ENCODE data around the gene HDAC9.
"Not testable (repeated sequence)": the region's sequence is repeated elsewhere in the genome, so short reads cannot be mapped to it uniquely, and the experiment has no call there.

Gene HDAC9

DNA sequence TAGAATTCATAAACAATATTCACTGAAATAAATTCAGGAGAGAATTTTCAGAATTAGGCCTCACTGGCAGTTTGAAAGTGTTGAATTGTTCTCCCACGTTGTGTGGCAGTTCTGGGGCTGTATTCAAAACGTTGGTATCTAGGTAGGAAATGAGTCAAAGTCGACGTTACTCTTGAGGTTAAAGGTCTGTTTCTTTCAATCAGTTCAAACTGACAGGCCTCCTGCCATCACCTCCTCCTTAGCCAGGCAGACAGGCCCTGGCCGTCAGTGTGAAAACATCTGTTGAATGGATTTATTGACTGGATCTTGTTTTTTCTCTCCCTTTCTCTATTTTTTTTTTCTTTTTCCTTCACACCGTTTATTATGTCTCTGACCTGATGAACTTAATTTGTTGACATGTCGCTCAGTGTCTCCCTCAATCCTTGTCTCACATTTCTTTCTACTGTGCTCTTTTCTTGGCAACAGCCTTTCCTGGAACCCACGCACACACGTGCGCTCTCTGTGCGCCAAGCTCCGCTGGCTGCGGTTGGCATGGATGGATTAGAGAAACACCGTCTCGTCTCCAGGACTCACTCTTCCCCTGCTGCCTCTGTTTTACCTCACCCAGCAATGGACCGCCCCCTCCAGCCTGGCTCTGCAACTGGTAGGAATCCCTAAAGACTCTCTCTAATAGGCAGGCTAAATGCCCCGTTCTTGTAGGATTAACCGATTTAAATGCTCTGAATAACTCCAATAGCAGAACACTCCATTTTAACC lies 231.7 kb downstream of the HDAC9 start:
- DNase-seq (ENCODE audit: low read depth): no peak

- not testable (repeated sequence) for DNase-seq (ENCODE audit: low read depth)
These were observed 240.5 kb downstream of the HDAC9 start for GRCh38 chr7:18736012-18736411.

- DNase-seq (ENCODE audit: low read depth): no peak
These were observed 245.0 kb downstream of the HDAC9 start for GRCh38 chr7:18740579-18740988.

- no peak for DNase-seq (ENCODE audit: low read depth)
These were observed 258.5 kb downstream of the HDAC9 start for GRCh38 chr7:18753972-18754610.

DNA sequence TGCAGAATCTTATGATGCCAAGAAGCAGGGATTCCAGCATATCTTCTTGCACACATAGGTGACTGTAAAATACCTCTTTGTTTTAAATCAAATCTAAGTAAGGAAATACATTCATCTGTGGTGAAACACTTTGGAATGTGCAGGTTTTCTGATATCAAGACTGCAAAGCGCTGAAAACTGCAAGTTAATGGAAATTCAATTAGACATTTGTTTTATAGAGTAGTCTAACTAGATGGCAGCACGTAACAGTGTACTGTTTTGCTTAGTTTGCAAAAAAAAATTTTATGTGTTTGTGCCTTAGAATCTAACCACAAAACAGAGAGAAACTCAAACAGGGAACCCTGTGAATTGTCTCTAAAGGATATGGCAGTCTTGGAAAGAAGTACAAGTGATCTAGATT lies 259.2 kb downstream of the HDAC9 start:
- DNase-seq (ENCODE audit: low read depth): no peak

DNA sequence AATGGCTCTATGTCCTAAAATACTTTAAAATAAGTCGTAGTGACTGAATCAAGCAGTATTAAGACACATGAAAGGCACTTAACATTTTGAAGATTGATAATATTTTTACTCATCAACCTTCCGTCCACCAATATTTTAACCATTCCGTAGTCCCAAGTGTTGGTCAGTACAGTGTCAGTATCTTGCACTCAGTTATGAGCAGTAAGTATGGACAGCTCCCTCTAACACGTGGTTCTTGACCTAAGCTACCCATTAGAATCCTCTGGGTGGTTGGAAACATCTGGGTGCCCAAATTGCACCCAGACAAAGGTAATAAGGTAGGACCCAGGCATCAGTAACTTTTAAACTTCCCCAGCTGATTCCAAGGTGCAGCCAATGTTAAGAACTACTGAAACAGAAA lies 260.2 kb downstream of the HDAC9 start:
- no peak for DNase-seq (ENCODE audit: low read depth)

GRCh38 chr7:18756378-18757050 lies 261.0 kb downstream of the HDAC9 start:
- DNase-seq (ENCODE audit: low read depth): no peak

DNA sequence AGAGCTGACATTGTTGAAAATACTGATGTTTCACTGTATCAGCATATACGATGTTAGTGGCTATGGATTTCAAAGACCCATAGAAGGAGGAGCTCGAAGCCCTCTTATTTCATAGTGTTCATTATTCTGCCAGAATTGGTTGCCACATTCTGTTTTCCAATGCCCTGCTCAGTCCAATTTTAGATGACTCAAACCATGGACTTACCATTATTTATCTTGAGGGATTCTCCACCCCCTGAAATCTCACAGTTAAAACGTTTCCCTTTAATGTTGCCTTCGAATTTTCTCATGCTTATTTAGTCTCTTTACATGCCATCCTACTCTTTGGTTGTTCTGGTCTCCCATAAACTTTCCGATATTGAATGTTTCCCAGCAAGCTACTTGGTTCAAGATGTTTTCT lies 264.5 kb downstream of the HDAC9 start:
- DNase-seq (ENCODE audit: low read depth): no peak

DNA sequence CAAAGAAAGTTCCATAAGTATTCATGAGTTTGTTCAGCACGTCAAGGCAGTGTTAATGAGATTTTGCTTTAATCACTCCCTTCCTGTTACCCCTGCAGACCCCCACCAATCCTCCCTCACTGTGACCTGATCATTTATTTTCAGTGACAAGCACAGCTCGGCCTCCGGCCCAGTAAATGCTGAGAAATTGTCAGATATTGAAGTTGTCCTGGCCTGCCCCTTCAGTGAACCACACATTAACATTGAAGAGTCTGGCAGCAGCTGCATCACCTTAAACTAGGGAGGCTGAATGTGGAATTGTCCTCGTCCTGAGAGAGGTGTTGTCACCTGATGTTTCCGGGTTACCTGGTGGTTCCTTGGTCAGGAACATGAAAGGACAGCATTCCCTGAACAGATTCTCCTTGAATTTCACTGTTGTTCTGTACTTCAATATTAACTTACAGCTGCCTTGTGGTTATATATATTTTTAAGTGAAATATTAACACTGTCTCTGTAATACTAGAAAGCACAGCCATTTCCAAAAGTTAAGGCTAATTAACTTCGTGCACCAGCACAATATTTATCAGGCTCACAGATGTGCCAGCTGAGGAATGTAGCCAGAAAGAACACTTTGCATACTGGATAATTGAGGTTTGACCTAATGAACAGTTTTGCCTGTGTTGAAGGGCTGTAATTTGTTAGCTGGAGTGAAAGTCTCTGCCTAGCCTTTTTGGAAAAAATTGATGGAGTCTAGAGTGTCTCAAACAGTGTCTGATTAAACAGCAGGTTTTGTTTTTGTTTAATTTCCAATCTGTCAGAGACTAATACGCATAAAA lies 265.3 kb downstream of the HDAC9 start:
- no peak for DNase-seq (ENCODE audit: low read depth)

- DNase-seq (ENCODE audit: low read depth): no peak
These were observed 266.6 kb downstream of the HDAC9 start for GRCh38 chr7:18762189-18762588.

- DNase-seq (ENCODE audit: low read depth): no peak
These were observed 272.7 kb downstream of the HDAC9 start for GRCh38 chr7:18768256-18768655.

DNA sequence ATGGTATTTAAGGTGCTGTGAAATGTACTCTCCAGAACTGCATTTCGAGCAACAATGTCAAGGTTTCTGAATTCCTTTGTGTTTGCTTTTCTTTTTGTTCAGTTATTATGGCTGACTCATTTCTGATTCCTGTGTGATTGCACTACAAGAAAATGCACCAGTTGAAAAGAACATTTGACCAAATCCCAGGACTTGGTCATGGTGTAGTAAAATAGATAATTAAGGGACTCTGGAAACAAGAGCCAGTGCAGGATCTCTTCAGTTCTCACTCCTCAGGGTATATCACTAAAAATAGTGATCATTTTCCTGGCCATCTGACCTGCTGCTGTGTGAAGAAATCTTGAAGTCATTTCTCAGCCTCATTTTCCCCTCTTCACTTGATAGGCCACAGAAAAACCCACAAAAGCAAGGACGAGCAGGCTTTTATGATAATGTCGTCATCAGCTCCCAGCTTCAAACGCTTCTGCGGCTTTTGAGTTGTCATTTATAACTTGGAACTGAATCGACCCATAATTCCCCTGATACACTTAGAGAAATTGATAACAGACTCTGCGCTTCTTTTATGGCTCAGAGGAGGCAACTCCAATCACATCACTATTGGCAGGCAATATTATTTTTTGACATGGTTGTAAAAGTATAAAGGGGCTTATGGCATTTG lies 274.7 kb downstream of the HDAC9 start:
- no peak for DNase-seq (ENCODE audit: low read depth)

- DNase-seq (ENCODE audit: low read depth): no peak
These were observed 275.3 kb downstream of the HDAC9 start for GRCh38 chr7:18770822-18771221.

DNA sequence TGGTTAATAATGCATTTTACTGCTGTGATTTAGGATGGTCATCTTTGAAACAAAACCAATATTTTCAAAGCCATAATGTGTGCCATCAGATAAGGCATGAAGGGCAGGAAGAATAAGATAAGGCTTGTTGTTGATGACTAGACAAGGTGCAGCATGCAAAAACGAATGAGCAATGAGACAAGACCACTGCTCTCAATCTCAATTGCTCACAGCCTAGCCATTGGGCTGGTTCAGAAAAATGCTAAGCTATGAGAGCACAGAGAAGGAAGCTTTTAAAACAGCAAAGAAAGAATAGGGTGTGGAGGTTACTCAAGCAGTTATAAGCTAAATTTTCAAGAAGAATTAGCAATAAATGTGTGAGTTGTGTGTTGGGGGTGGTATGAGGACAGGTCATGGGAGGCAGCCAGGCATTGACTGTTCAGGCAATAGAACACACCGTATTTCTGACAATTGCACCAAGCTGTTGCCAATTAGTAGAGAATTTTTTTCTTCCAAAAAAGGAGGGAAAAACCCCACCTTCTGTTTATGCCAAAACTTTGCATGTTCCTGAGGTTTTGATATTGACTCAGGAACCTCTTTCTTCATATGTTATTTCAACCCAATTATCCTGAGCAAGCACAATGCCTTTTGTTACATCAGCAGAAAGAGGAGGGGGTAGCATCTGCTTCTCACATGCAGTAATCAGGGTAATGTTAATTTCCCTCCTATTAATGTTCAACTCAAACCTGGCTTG lies 276.5 kb downstream of the HDAC9 start:
- no peak for DNase-seq (ENCODE audit: low read depth)

GRCh38 chr7:18772567-18772965 lies 277.0 kb downstream of the HDAC9 start:
- DNase-seq (ENCODE audit: low read depth): no peak

DNA sequence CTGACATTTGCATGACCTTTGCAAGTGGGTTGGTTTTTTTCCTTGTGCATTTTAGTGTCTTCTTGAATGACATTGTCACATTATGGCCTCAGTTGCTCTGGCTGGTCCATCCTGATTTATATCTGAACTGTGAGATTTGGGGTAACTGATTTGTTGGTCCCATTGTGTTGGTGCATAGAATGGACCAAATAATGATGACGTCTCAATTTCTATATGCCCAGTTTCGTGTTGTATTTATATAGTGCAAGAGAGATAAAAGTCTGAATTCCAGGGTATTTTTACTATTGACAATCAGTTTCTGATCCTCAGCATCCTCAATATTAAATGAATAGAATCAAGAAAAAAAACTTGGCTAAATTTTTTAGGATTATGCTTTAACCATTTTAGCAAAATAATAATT lies 281.8 kb downstream of the HDAC9 start:
- DNase-seq (ENCODE audit: low read depth): no peak

DNA sequence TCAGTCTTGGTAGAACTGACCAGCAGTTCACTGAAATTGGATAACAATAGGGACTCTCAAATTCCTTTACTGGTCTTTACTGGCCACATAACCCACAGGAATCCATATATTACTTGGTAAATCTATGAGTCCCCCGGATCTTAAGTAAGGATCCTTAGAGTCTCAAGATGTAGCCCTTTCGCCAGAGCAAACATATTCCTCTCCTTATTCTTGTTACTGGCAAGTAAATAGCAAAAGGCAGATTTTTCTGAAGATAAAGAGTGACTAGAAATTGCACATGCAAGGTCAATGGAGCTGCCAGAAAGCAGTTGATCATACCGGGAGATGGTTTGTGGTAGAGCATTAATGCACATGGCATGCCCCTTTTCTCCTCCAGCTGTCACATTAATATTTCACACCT lies 283.0 kb downstream of the HDAC9 start:
- no peak for DNase-seq (ENCODE audit: low read depth)

GRCh38 chr7:18780266-18780665 lies 284.7 kb downstream of the HDAC9 start:
- DNase-seq (ENCODE audit: low read depth): no peak

DNA sequence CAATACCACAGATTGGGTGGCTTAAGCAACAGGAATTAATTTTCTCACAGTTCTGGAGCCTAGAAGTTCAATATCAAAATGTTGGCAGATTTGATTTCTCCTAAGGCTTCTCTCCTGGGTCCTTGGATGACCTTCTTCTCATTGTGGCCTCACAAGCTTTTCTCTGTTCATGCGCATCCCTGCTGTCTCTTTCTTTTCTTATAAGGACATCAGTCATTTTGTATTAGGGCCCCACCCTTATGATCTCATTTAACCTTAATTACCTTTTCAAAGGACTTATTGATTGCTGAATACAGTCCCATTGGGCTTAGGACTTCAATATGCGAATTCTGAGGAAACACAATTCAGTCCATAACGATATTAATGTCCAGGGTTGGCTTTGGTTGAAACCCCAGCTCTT lies 285.4 kb downstream of the HDAC9 start:
- no peak for DNase-seq (ENCODE audit: low read depth)

DNA sequence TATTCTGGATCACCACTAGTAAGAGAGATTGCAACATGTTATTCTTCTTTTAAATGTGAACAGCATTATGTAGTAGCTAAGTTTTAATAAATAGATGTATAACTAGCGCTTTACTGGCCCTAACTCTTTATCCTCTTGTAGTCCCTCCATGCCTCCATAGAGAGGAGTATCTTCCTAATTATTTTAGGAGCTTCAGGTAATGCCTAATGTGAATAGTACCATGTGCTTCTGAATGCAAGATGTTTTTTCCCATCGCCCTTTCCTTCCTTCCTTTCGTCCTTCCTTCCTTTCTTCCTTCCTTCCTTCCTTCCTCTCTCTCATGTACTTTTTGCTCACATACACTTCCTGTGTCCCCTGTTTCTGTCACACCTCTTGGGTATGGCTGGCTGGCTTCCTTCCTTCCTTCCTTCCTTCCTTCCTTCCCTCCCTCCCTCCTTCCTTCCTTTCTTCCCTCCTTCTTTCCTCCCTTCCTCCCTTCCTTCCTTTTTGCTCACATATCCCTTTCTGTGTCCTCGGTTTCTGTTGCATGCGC lies 290.7 kb downstream of the HDAC9 start:
- no peak for DNase-seq (ENCODE audit: low read depth)

GRCh38 chr7:18786796-18787195 lies 291.2 kb downstream of the HDAC9 start:
- no peak for DNase-seq (ENCODE audit: low read depth)
